Natural killer cell (primary cell): Measurements from ENCODE around the gene CDKL5. TPM values are rescaled to one million over a fixed set of nuclear protein-coding genes. Genes with fewer than 3 reads are reported as not detected.
"Not testable (repeated sequence)": the region's sequence is repeated elsewhere in the genome, so short reads cannot be mapped to it uniquely, and the experiment has no call there.

ENCODE experiments used
- ATAC-seq, 3 donors: fragments of 150-1000 bp in 2 of 3; fragments of 200-7000 bp in 1 of 3; cut with Tn5 transposase; 1 replicate in 1 of 3; 2 replicates in 2 of 3; pipeline ENCODE4 v1.10.0; 2021; ENCODE audit warnings: mild to moderate bottlenecking in 2 of 3, moderate library complexity in 2 of 3
- DNase-seq, 2 donors: peaks; one replicate each; pipeline versions ENCODE4 v3.0.0 to v3.0.0-alpha.2; 2013 to 2021; ENCODE audit warnings: mixed read lengths in 1 of 2
- H3K27ac ChIP-seq: one replicate; pipeline ENCODE4 v1.5.1; 2013; ENCODE audit warnings: mild to moderate bottlenecking, low read length
- H3K27me3 ChIP-seq: one replicate; pipeline ENCODE4 v1.6.1; 2013; ENCODE audit warnings: low read length; ENCODE audit not compliant: control insufficient read depth, insufficient read depth
- H3K36me3 ChIP-seq: one replicate; pipeline ENCODE4 v1.6.1; 2013; ENCODE audit warnings: low read length; ENCODE audit not compliant: control insufficient read depth, insufficient read depth
- H3K4me1 ChIP-seq: one replicate; pipeline ENCODE4 v1.6.1; 2013; ENCODE audit warnings: low read length; ENCODE audit not compliant: control insufficient read depth, insufficient read depth
- H3K4me3 ChIP-seq: one replicate; pipeline ENCODE4 v1.5.1; 2013; ENCODE audit warnings: low read length
- H3K9me3 ChIP-seq: one replicate; pipeline ENCODE4 v1.6.1; 2013; ENCODE audit warnings: low read length; ENCODE audit not compliant: control insufficient read depth, insufficient read depth
- H3K27ac Mint-ChIP-seq, 2 donors: one replicate each; pipeline ENCODE4 v1.8.0; 2022; ENCODE audit warnings: mild to moderate bottlenecking in 2 of 2, mixed read lengths in 2 of 2, moderate library complexity in 1 of 2
- H3K27me3 Mint-ChIP-seq, 2 donors: one replicate each; pipeline ENCODE4 v1.8.0; 2022; ENCODE audit warnings: low read depth in 2 of 2, mixed read lengths in 2 of 2
- H3K36me3 Mint-ChIP-seq: one replicate; pipeline ENCODE4 v1.8.0; 2022; ENCODE audit warnings: mixed read lengths
- H3K4me1 Mint-ChIP-seq, 2 donors: one replicate each; pipeline ENCODE4 v1.8.0; 2022; ENCODE audit warnings: mixed read lengths in 2 of 2
- H3K4me3 Mint-ChIP-seq: one replicate; pipeline ENCODE4 v1.8.0; 2022; ENCODE audit warnings: mild to moderate bottlenecking, moderate library complexity, mixed read lengths
- H3K9me3 Mint-ChIP-seq, 2 donors: one replicate each; pipeline ENCODE4 v1.8.0; 2022; ENCODE audit warnings: mixed read lengths in 2 of 2
- CTCF ChIP-seq: fragments of 200-600 bp; IDR thresholded peaks from one replicate; pipeline ENCODE4 v1.8.0; 2022; ENCODE audit warnings: antibody characterized with exemption
- WGBS: methylation state at CpG from one replicate; pipeline ENCODE4 v1.1.7; 2013; ENCODE audit warnings: missing lambda C conversion rate; ENCODE audit not compliant: insufficient coverage; 5-methylcytosine and 5-hydroxymethylcytosine counted together
- intact Hi-C: fragments of 100-400 bp; cut with micrococcal nuclease; formaldehyde crosslinking; loops from one replicate; pipeline ENCODE4 v1.14.2; 2022
- total RNA-seq, 4 donors: library from RNA; stranded (reverse); fragments of 120-200 nt in 1 of 4; gene quantifications; one replicate each; pipeline versions ENCODE4 v1.2.3 to v1.2.4, GENCODE V29; 2013 to 2022

The CDKL5 gene
- total RNA-seq, 3 donors from 2014 or later (not counting 1 experiment from before 2014, with no cell fraction given), result 3.4 to 4.3 (median 3.5) TPM

DNA sequence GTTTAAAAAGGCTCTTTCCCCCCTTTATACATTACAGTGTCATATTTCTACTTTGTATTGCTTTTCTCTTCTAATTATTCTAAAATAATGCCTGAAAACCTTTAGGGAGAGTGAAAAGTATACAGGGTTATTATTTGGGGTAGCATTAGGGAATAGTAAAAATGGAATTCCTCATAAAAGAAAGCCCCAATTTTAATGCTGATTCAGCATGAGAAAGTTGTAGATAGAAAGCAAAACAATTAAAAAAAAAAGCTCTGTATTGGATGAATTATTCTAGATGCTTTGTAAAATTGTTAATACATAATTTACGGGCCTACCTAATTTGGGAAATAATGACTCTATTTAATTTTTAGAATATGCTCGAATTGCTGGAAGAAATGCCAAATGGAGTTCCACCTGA, 154.1 kb downstream of the CDKL5 start:
- Histone ChIP-seq H3K27me3 (no peaks in the 10 kb centered on the region), H3K4me3 (no peak overlapping the region), H3K36me3 (no peaks in the 10 kb centered on the region), H3K4me1 (no peaks in the 10 kb centered on the region), H3K27ac (no peak overlapping the region), H3K9me3 (no peaks in the 10 kb centered on the region)
- H3K4me3 Mint-ChIP-seq, result no peak overlapping the region
- ATAC-seq, result no peak
- no CpG with 5 or more reads among the region's 2 CpGs for WGBS
- no peaks in the 10 kb centered on the region for H3K4me1 Mint-ChIP-seq
- no peaks in the 10 kb centered on the region for H3K36me3 Mint-ChIP-seq
- no peak overlapping the region for H3K27ac Mint-ChIP-seq
- intact Hi-C loops, result no loop called here
- peaks cover 0 to 7% of the 10 kb centered on the region in 2 donors for H3K27me3 Mint-ChIP-seq
- no peaks in the 10 kb centered on the region for H3K9me3 Mint-ChIP-seq
- no peak for TF ChIP-seq CTCF
- DNase-seq, result no peak

DNA sequence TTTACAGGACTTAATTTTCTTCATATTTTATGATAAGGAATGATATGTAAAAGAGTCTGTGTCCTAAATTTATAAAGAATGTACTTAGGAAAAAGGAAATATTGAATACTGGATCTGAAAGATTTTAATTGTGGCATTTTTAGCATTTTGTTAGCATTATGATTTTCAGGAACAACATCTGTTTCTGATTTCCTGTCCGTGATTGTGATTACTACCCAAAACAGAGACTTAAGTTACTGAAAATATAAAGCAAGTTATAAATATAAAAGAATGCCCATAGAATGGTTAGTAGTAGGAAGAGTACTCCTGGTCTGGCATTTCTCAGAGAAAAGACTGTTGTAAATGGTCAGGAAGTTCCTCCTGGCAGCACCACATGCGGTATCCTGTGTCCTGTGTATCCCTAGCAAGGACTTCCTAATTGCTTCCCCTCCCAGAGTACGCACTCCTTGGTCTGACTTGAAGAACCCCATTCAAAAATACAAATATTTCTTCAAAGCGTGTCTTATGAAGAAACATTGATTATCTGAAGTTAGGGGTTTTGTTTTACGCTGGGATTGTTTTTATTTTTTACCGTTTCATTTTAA, 157.6 kb downstream of the CDKL5 start:
- H3K4me3 Mint-ChIP-seq, result no peak overlapping the region
- H3K27me3 Mint-ChIP-seq, result peaks cover 0 to 7% of the 10 kb centered on the region in 2 donors
- H3K4me1 ChIP-seq, result no peaks in the 10 kb centered on the region
- DNase-seq (no peak), ATAC-seq (no peak)
- no peaks in the 10 kb centered on the region for H3K36me3 ChIP-seq
- no peaks in the 10 kb centered on the region for H3K36me3 Mint-ChIP-seq
- H3K9me3 ChIP-seq, result no peaks in the 10 kb centered on the region
- 67% methylated on average over 1 of the region's 6 CpGs for WGBS
- H3K27ac Mint-ChIP-seq, result no peak overlapping the region
- no peaks in the 10 kb centered on the region for H3K4me1 Mint-ChIP-seq
- H3K9me3 Mint-ChIP-seq, result no peaks in the 10 kb centered on the region
- H3K4me3 ChIP-seq, result no peak overlapping the region
- no peak overlapping the region for H3K27ac ChIP-seq
- no peaks in the 10 kb centered on the region for H3K27me3 ChIP-seq
- no peak for TF ChIP-seq CTCF
- intact Hi-C loops, result no loop called here

- H3K4me3 Mint-ChIP-seq, H3K4me3 ChIP-seq, H3K27ac Mint-ChIP-seq, H3K4me1 ChIP-seq, H3K27me3 Mint-ChIP-seq, H3K27ac ChIP-seq, DNase-seq, H3K36me3 ChIP-seq, ATAC-seq, H3K4me1 Mint-ChIP-seq, H3K27me3 ChIP-seq, H3K9me3 Mint-ChIP-seq, H3K36me3 Mint-ChIP-seq, H3K9me3 ChIP-seq, intact Hi-C loops: not testable (repeated sequence)
- WGBS, result no CpG with 5 or more reads among the region's 1 CpG
Observed at GRCh38 chrX:18589292-18589691, 163.9 kb downstream of the CDKL5 start.

- no peak for TF ChIP-seq CTCF
- Mint-ChIP-seq H3K27me3 (no peaks in the 10 kb centered on the region), H3K36me3 (no peaks in the 10 kb centered on the region), H3K9me3 (no peaks in the 10 kb centered on the region), H3K4me1 (no peaks in the 10 kb centered on the region), H3K4me3 (no peak overlapping the region), H3K27ac (no peak overlapping the region)
- H3K36me3 ChIP-seq, result no peaks in the 10 kb centered on the region
- no peaks in the 10 kb centered on the region for H3K9me3 ChIP-seq
- 80% methylated on average over 1 of the region's 2 CpGs for WGBS
- H3K4me1 ChIP-seq, result no peaks in the 10 kb centered on the region
- H3K4me3 ChIP-seq, result no peak overlapping the region
- intact Hi-C loops, result no loop called here
- ATAC-seq, result no peak
- no peak overlapping the region for H3K27ac ChIP-seq
- no peak for DNase-seq
- no peaks in the 10 kb centered on the region for H3K27me3 ChIP-seq
Observed at GRCh38 chrX:18591834-18592233, 166.4 kb downstream of the CDKL5 start.
